HAP-1 (cell line): ENCODE results near the gene ZNF709.
"Not testable (repeated sequence)": the region's sequence is repeated elsewhere in the genome, so short reads cannot be mapped to it uniquely, and the experiment has no call there.

ENCODE experiments used
- DNase-seq, 2 experiments: peaks; one replicate each; pipeline ENCODE4 v3.0.0-alpha.2; 2016 to 2020; ENCODE audit warnings: low spot score in 2 of 2
- H3K27me3 ChIP-seq: fragments of 250-450 bp; sonication (Bioruptor Pico); 2 replicates; pipeline ENCODE4 v1.5.1; 2020; ENCODE audit warnings: low read depth, mild to moderate bottlenecking, moderate library complexity
- H3K36me3 ChIP-seq: fragments of 250-450 bp; sonication (Bioruptor Pico); replicated peaks from 2 replicates; pipeline ENCODE4 v1.5.1; 2020; ENCODE audit warnings: mild to moderate bottlenecking
- H3K4me1 ChIP-seq: fragments of 250-450 bp; sonication (Bioruptor Pico); 2 replicates; pipeline ENCODE4 v1.5.1; 2020; ENCODE audit warnings: mild to moderate bottlenecking
- H3K4me3 ChIP-seq: fragments of 250-450 bp; sonication (Bioruptor Pico); 2 replicates; pipeline ENCODE4 v1.5.1; 2020; ENCODE audit warnings: mild to moderate bottlenecking, moderate library complexity
- H3K9me3 ChIP-seq: fragments of 250-450 bp; sonication (Bioruptor Pico); 2 replicates; pipeline ENCODE4 v1.5.1; 2020; ENCODE audit warnings: mild to moderate bottlenecking, moderate library complexity
- in situ Hi-C: fragments of 300-500 bp; cut with MboI; formaldehyde crosslinking; loops from 3 replicates; pipeline ENCODE4 v1.14.3; 2020; ENCODE audit warnings: low sequenced_read_pairs, inconsistent platforms, mixed read lengths

ZNF709 gene

GRCh38 chr19:12484371-12485051 is at the start of gene ZNF709:
Gene ZNF709, minus strand, starts transcription at chr19:12484816. Its CDS starts 159 bp downstream, at chr19:12484657.
- in situ Hi-C loops, result no loop called here
- DNase-seq, result peak; percentile 89 to 95
- Histone ChIP-seq H3K4me3 (peak within 1 kb of the TSS; percentile 79), H3K36me3 (no peaks in the 10 kb centered on the region), H3K27me3 (no peaks in the 10 kb centered on the region), H3K4me1 (no peaks in the 10 kb centered on the region), H3K9me3 (no peaks in the 10 kb centered on the region)

- Histone ChIP-seq H3K9me3 (peaks cover 70% of the 10 kb centered on the region), H3K4me3 (no peak overlapping the region), H3K27me3 (no peaks in the 10 kb centered on the region), H3K4me1 (no peaks in the 10 kb centered on the region), H3K36me3 (peaks cover 34% of the 10 kb centered on the region)
- in situ Hi-C loops, result no loop called here
- no peak for DNase-seq
These were observed 42.6 kb upstream of the ZNF709 start for GRCh38 chr19:12527034-12527836.

GRCh38 chr19:12526542-12526941 is 41.9 kb upstream of the ZNF709 start:
- peaks cover 65% of the 10 kb centered on the region for H3K9me3 ChIP-seq
- DNase-seq, result no peak
- in situ Hi-C loops, result no loop called here
- H3K36me3 ChIP-seq, result peaks cover 34% of the 10 kb centered on the region
- no peaks in the 10 kb centered on the region for H3K4me1 ChIP-seq
- H3K4me3 ChIP-seq, result no peak overlapping the region
- no peaks in the 10 kb centered on the region for H3K27me3 ChIP-seq

- H3K27me3 ChIP-seq, result no peaks in the 10 kb centered on the region
- in situ Hi-C loops, result no loop called here
- H3K4me1 ChIP-seq, result no peaks in the 10 kb centered on the region
- H3K4me3 ChIP-seq, result no peak overlapping the region
- H3K36me3 ChIP-seq, result peaks cover 18% of the 10 kb centered on the region
- peaks cover 42% of the 10 kb centered on the region for H3K9me3 ChIP-seq
- peak in 1 of 2 experiments; percentile 34 for DNase-seq
These were observed 37.4 kb upstream of the ZNF709 start for GRCh38 chr19:12521996-12522395.

- Histone ChIP-seq H3K4me1 (no peaks in the 10 kb centered on the region), H3K36me3 (no peaks in the 10 kb centered on the region), H3K4me3 (no peak overlapping the region), H3K9me3 (peaks cover 19% of the 10 kb centered on the region), H3K27me3 (no peaks in the 10 kb centered on the region)
- in situ Hi-C loops, result no loop called here
- no peak for DNase-seq
These were observed 29.0 kb upstream of the ZNF709 start for GRCh38 chr19:12513531-12514061.

- in situ Hi-C loops, result no loop called here
- no peaks in the 10 kb centered on the region for H3K4me1 ChIP-seq
- H3K27me3 ChIP-seq, result no peaks in the 10 kb centered on the region
- H3K36me3 ChIP-seq, result no peaks in the 10 kb centered on the region
- no peak overlapping the region for H3K4me3 ChIP-seq
- no peaks in the 10 kb centered on the region; the same call in none of the 2 replicates for H3K9me3 ChIP-seq
- DNase-seq, result no peak
These were observed 12.4 kb upstream of the ZNF709 start for GRCh38 chr19:12497032-12497431.

GRCh38 chr19:12496480-12496879 is 11.9 kb upstream of the ZNF709 start:
- no peaks in the 10 kb centered on the region for H3K4me1 ChIP-seq
- no peak for DNase-seq
- in situ Hi-C loops, result no loop called here
- no peak overlapping the region for H3K4me3 ChIP-seq
- H3K36me3 ChIP-seq, result no peaks in the 10 kb centered on the region
- H3K9me3 ChIP-seq, result no peaks in the 10 kb centered on the region; the same call in none of the 2 replicates
- H3K27me3 ChIP-seq, result no peaks in the 10 kb centered on the region

GRCh38 chr19:12495002-12495802 is 10.6 kb upstream of the ZNF709 start:
- Histone ChIP-seq H3K27me3 (no peaks in the 10 kb centered on the region), H3K36me3 (no peaks in the 10 kb centered on the region), H3K4me1 (no peaks in the 10 kb centered on the region), H3K4me3 (no peak overlapping the region), H3K9me3 (no peaks in the 10 kb centered on the region; the same call in none of the 2 replicates)
- in situ Hi-C loops, result no loop called here
- DNase-seq, result no peak

- Histone ChIP-seq H3K36me3 (no peaks in the 10 kb centered on the region), H3K9me3 (no peaks in the 10 kb centered on the region; the same call in 1 of the 2 replicates), H3K4me3 (no peak overlapping the region), H3K4me1 (no peaks in the 10 kb centered on the region), H3K27me3 (no peaks in the 10 kb centered on the region)
- no peak for DNase-seq
- in situ Hi-C loops, result no loop called here
These were observed 9.7 kb upstream of the ZNF709 start for GRCh38 chr19:12494260-12494860.

- H3K27me3 ChIP-seq, DNase-seq, H3K4me1 ChIP-seq, H3K9me3 ChIP-seq, in situ Hi-C loops, H3K4me3 ChIP-seq, H3K36me3 ChIP-seq: not testable (repeated sequence)
These were observed 1.7 kb upstream of the ZNF709 start for GRCh38 chr19:12486265-12486783.

- no peak for DNase-seq
- in situ Hi-C loops, result no loop called here
- Histone ChIP-seq H3K9me3 (no peaks in the 10 kb centered on the region), H3K4me3 (no peak overlapping the region), H3K27me3 (no peaks in the 10 kb centered on the region), H3K36me3 (no peaks in the 10 kb centered on the region), H3K4me1 (no peaks in the 10 kb centered on the region)
These were observed 955 bp upstream of the ZNF709 start for GRCh38 chr19:12485571-12485970.

GRCh38 chr19:12485052-12485416 is 418 bp upstream of the ZNF709 start:
- Histone ChIP-seq H3K36me3 (no peaks in the 10 kb centered on the region), H3K27me3 (no peaks in the 10 kb centered on the region), H3K9me3 (no peaks in the 10 kb centered on the region), H3K4me1 (no peaks in the 10 kb centered on the region), H3K4me3 (peak overlapping the region; percentile 79)
- in situ Hi-C loops, result no loop called here
- DNase-seq, result peak in 1 of 2 experiments; percentile 4

- Histone ChIP-seq H3K27me3 (no peaks in the 10 kb centered on the region), H3K9me3 (no peaks in the 10 kb centered on the region), H3K4me3 (peak overlapping the region; percentile 79), H3K36me3 (no peaks in the 10 kb centered on the region), H3K4me1 (no peaks in the 10 kb centered on the region)
- DNase-seq, result peak in 1 of 2 experiments; percentile 8
- in situ Hi-C loops, result no loop called here
These were observed 625 bp downstream of the ZNF709 start for GRCh38 chr19:12484011-12484370.
